Measurements from ENCODE around the gene GATA2. TPM values are rescaled to one million over a fixed set of nuclear protein-coding genes. Genes with fewer than 3 reads are reported as not detected.

GATA2 gene
- total RNA-seq, 6 experiments from 2014 or later, result 71.0 to 97.5 (median 79.6) TPM

DNA sequence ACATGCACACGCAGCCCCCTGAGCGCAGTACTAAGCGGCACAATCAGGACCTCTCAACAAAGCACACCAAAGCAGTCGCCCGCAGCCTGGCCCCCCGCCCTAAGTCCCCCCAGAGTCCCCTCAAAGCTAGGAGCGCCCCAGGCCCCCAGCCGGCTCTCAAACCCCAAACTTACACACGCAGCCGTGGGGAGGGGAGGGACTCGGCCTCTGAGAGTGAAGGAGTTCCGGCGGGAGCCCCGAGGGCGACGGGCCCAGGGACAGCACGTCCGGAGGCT is 5.5 kb downstream of the GATA2 start:
- no peak for TF ChIP-seq CTCF (IDR thresholded peaks at IDR 0.05)
- Mint-ChIP-seq H3K27me3 (ENCODE audit: insufficient read depth) (peaks cover 12% of the 10 kb centered on the region), H3K4me1 (ENCODE audit: low read depth) (peaks cover 32% of the 10 kb centered on the region), H3K36me3 (ENCODE audit: low read depth) (peaks cover 56% of the 10 kb centered on the region), H3K27ac (peak overlapping the region; percentile 94), H3K4me3 (peak overlapping the region; percentile 100), H3K9me3 (no peaks in the 10 kb centered on the region)
- no peak for DNase-seq

- no peaks in the 10 kb centered on the region for H3K9me3 Mint-ChIP-seq
- no peak for TF ChIP-seq CTCF (IDR thresholded peaks at IDR 0.05)
- no peak for DNase-seq
- H3K4me3 Mint-ChIP-seq, result peak overlapping the region; percentile 100
- peak overlapping the region; percentile 94 for H3K27ac Mint-ChIP-seq
- peaks cover 38% of the 10 kb centered on the region for H3K4me1 Mint-ChIP-seq (ENCODE audit: low read depth)
- H3K36me3 Mint-ChIP-seq (ENCODE audit: low read depth), result peaks cover 53% of the 10 kb centered on the region
- H3K27me3 Mint-ChIP-seq (ENCODE audit: insufficient read depth), result peaks cover 10% of the 10 kb centered on the region
Measured at GRCh38 chr3:128486681-128487537, 6.1 kb downstream of the GATA2 start.

DNA sequence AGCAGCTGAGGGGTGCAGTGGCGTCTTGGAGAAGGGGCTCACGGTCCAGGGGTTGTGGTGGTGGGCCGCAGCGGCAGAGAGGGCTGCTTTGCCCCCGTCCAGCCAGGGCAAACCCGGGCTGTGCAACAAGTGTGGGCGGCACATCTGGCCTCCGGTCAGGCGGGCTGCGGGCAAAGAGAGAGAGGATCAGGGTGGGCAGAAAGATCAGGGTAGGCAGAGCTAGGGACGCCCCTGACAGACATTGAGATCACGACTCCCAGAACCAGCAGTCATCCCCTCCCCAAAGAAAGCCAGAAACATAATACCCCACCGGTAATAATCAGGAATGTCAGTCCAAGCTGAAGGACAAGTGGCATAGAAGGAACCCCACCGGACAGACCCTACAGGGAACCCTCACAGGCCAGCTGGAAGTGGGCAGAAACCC is 6.8 kb downstream of the GATA2 start:
- Mint-ChIP-seq H3K9me3 (no peaks in the 10 kb centered on the region), H3K27me3 (ENCODE audit: insufficient read depth) (peaks cover 7% of the 10 kb centered on the region), H3K27ac (peak overlapping the region; percentile 94), H3K4me1 (ENCODE audit: low read depth) (peaks cover 40% of the 10 kb centered on the region), H3K4me3 (peak overlapping the region; percentile 100), H3K36me3 (ENCODE audit: low read depth) (peaks cover 49% of the 10 kb centered on the region)
- no peak for DNase-seq
- TF ChIP-seq CTCF (IDR thresholded peaks at IDR 0.05), result no peak

DNA sequence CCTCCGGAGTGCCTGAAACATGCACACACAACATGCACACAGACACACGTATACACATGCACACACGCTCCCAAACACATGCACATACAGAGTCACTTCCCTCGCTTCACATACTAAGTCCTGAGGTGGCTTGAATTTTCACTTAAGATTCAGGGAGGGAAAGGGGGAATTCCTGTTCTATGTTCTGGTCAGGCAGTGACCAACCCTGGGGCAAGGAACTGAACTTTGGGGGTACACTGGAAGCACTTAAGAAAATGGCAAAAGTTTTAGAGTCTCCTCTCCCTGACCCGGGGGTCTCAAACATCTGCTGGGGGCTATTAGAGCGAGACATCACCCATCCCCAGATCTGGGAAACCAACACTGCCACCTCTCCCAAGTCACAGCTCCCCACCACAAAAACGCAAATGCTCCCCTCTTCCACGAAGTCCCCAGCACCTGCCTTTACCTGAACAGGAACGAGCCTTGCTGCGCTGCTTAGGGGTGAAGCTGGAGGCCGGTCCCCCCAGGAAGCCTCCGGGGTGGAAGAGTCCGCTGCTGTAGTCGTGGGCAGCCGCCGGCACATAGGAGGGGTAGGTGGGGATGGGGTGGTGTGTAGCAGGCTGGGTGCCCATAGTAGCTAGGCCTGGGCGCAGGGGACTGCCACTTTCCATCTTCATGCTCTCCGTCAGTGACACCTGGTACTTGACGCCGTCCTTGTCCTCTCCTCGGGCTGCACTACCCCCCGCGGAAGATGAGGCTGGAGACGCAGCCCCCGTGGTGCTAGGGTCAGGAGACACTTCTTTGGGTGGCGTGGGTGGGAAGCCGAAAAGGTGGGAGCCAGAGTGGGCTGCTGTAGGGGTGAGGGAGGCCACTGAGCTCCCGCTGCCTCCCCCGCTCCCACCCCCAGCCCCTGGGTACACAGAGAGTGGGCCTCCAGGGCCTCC is 7.5 kb downstream of the GATA2 start:
- TF ChIP-seq CTCF (IDR thresholded peaks at IDR 0.05), result no peak
- Mint-ChIP-seq H3K9me3 (no peaks in the 10 kb centered on the region), H3K27me3 (ENCODE audit: insufficient read depth) (peaks cover 7% of the 10 kb centered on the region), H3K36me3 (ENCODE audit: low read depth) (peaks cover 44% of the 10 kb centered on the region), H3K4me1 (ENCODE audit: low read depth) (peaks cover 40% of the 10 kb centered on the region), H3K4me3 (peak overlapping the region; percentile 100), H3K27ac (peak overlapping the region; percentile 97)
- no peak for DNase-seq

GRCh38 chr3:128484404-128485281 is 8.4 kb downstream of the GATA2 start:
- Mint-ChIP-seq H3K36me3 (ENCODE audit: low read depth) (peaks cover 47% of the 10 kb centered on the region), H3K27ac (peak overlapping the region; percentile 97), H3K27me3 (ENCODE audit: insufficient read depth) (peaks cover 7% of the 10 kb centered on the region), H3K9me3 (no peaks in the 10 kb centered on the region), H3K4me1 (ENCODE audit: low read depth) (peaks cover 40% of the 10 kb centered on the region), H3K4me3 (peak overlapping the region; percentile 100)
- no peak for TF ChIP-seq CTCF (IDR thresholded peaks at IDR 0.05)
- DNase-seq, result no peak
